Common myeloid progenitor, CD34-positive (primary cell): ENCODE results near the gene TBC1D1.

Experiments used
- CTCF ChIA-PET: fragments of 350-600 bp; sonication (Branson Sonifier 250); formaldehyde crosslinking; loops from one replicate; lab custom pipeline; 2021; ENCODE audit warnings: antibody characterized with exemption; lab: Charles Lee
- POLR2A ChIA-PET: fragments of 350-600 bp; sonication (Branson Sonifier 250); formaldehyde crosslinking; loops from one replicate; lab custom pipeline; 2021; ENCODE audit warnings: antibody characterized with exemption; lab: Charles Lee
- DNase-seq, 3 donors: peaks; one replicate each; pipeline versions ENCODE4 v3.0.0 to v3.0.0-alpha.2; 2013
- H3K27ac ChIP-seq, 2 experiments: 1 replicate in 1 of 2; 2 replicates in 1 of 2; pipeline ENCODE4 v1.7.0; 2013; ENCODE audit warnings: inconsistent platforms in 2 of 2, low read length in 2 of 2, mild to moderate bottlenecking in 2 of 2, low read depth in 1 of 2, moderate library complexity in 1 of 2; ENCODE audit not compliant: severe bottlenecking in 2 of 2, insufficient read depth in 1 of 2, poor library complexity in 1 of 2
- H3K27me3 ChIP-seq, 5 experiments: replicated peaks in 2 of 5; 1 replicate in 3 of 5; 2 replicates in 2 of 5; pipeline versions ENCODE4 v1.6.1 to v1.7.0; 2013; ENCODE audit warnings: low read length in 4 of 5, mild to moderate bottlenecking in 2 of 5, moderate library complexity in 2 of 5, inconsistent platforms in 1 of 5; ENCODE audit not compliant: insufficient read depth in 5 of 5, control insufficient read depth in 4 of 5
- H3K36me3 ChIP-seq, 4 experiments: 1 replicate in 2 of 4; 2 replicates in 2 of 4; pipeline versions ENCODE4 v1.6.1 to v1.7.0; 2013; ENCODE audit warnings: low read length in 3 of 4, control low read depth in 1 of 4, mild to moderate bottlenecking in 1 of 4; ENCODE audit not compliant: control insufficient read depth in 4 of 4, insufficient read depth in 4 of 4
- H3K4me1 ChIP-seq, 4 experiments: 1 replicate in 3 of 4; 2 replicates in 1 of 4; pipeline versions ENCODE4 v1.6.1 to v1.7.1; 2013; ENCODE audit warnings: low read length in 3 of 4, mild to moderate bottlenecking in 3 of 4, control low read depth in 1 of 4, inconsistent platforms in 1 of 4, moderate library complexity in 1 of 4; ENCODE audit not compliant: control insufficient read depth in 4 of 4, insufficient read depth in 4 of 4; ENCODE audit errors: control extremely low read depth in 1 of 4
- H3K4me3 ChIP-seq, 7 experiments: 1 replicate in 4 of 7; 2 replicates in 3 of 7; pipeline versions ENCODE4 v1.5.1 to v1.7.0; 2013; ENCODE audit warnings: mild to moderate bottlenecking in 7 of 7, low read length in 6 of 7, moderate library complexity in 6 of 7, inconsistent platforms in 2 of 7, low read depth in 2 of 7, control low read depth in 1 of 7; ENCODE audit not compliant: insufficient read depth in 4 of 7, control insufficient read depth in 1 of 7; ENCODE audit errors: extremely low read depth in 1 of 7
- H3K9me3 ChIP-seq, 5 experiments: 1 replicate in 4 of 5; 2 replicates in 1 of 5; pipeline versions ENCODE4 v1.6.1 to v1.7.1; 2013; ENCODE audit warnings: low read length in 4 of 5, mild to moderate bottlenecking in 2 of 5, inconsistent platforms in 1 of 5, low read depth in 1 of 5, moderate library complexity in 1 of 5; ENCODE audit not compliant: control insufficient read depth in 4 of 5, insufficient read depth in 2 of 5; ENCODE audit errors: control extremely low read depth in 1 of 5
- WGBS: methylation state at CpG from one replicate; pipeline ENCODE4 v1.1.5; 2013; ENCODE audit not compliant: insufficient coverage; 5-methylcytosine and 5-hydroxymethylcytosine counted together

The TBC1D1 gene

GRCh38 chr4:38153387-38153760 lies 262.5 kb downstream of the TBC1D1 start:
- Histone ChIP-seq H3K27me3 (no peaks in the 10 kb centered on the region), H3K9me3 (peaks cover 0 to 1% (median 0%) of the 10 kb centered on the region in 5 experiments), H3K27ac (no peak overlapping the region), H3K4me3 (no peak overlapping the region), H3K36me3 (no peaks in the 10 kb centered on the region), H3K4me1 (peaks cover 5 to 23% (median 18%) of the 10 kb centered on the region in 4 experiments)
- WGBS = 93% methylated on average over 2 of the region's 2 CpGs
- ChIA-PET CTCF (interaction anchor here (1.2 to 5.9 kb wide), 7 partner anchors 10 to 84 kb away, joined by 3 to 27 read pairs (median 3); no protein-coding TSS in a partner anchor), POLR2A (interaction anchor here (1.5 kb wide), 1 partner anchor 9 kb away, joined by 3 read pairs; no protein-coding TSS in a partner anchor)
- DNase-seq = peak in 2 of 3 donors; percentile 52 to 71

GRCh38 chr4:38154252-38154651 lies 263.4 kb downstream of the TBC1D1 start:
- H3K9me3 ChIP-seq = peaks cover 0 to 1% (median 0%) of the 10 kb centered on the region in 5 experiments
- peaks cover 5 to 23% (median 18%) of the 10 kb centered on the region in 4 experiments for H3K4me1 ChIP-seq
- 0% methylated on average over 2 of the region's 5 CpGs for WGBS
- ChIA-PET POLR2A (no interaction called here), CTCF (interaction anchor here (1.2 to 5.9 kb wide), 5 partner anchors 11 to 85 kb away, joined by 3 to 27 read pairs (median 5); no protein-coding TSS in a partner anchor)
- no peak for DNase-seq
- peak overlapping the region in 2 of 7 experiments; percentile 20 to 50 for H3K4me3 ChIP-seq
- no peaks in the 10 kb centered on the region for H3K27me3 ChIP-seq
- H3K36me3 ChIP-seq = no peaks in the 10 kb centered on the region
- H3K27ac ChIP-seq = no peak overlapping the region

GRCh38 chr4:38154681-38155588 lies 264.1 kb downstream of the TBC1D1 start:
- WGBS = 54% methylated on average over 6 of the region's 17 CpGs
- ChIA-PET POLR2A (no interaction called here), CTCF (interaction anchor here (0.7 to 5.9 kb wide), 7 partner anchors 12 to 86 kb away, joined by 3 to 27 read pairs (median 5); no protein-coding TSS in a partner anchor)
- Histone ChIP-seq H3K9me3 (peaks cover 0 to 1% (median 0%) of the 10 kb centered on the region in 5 experiments), H3K27me3 (no peaks in the 10 kb centered on the region), H3K4me3 (peak overlapping the region in 2 of 7 experiments; percentile 11 to 20), H3K27ac (no peak overlapping the region), H3K36me3 (no peaks in the 10 kb centered on the region), H3K4me1 (peaks cover 5 to 23% (median 18%) of the 10 kb centered on the region in 4 experiments)
- DNase-seq = peak; percentile 57 to 94 (median 91)

DNA sequence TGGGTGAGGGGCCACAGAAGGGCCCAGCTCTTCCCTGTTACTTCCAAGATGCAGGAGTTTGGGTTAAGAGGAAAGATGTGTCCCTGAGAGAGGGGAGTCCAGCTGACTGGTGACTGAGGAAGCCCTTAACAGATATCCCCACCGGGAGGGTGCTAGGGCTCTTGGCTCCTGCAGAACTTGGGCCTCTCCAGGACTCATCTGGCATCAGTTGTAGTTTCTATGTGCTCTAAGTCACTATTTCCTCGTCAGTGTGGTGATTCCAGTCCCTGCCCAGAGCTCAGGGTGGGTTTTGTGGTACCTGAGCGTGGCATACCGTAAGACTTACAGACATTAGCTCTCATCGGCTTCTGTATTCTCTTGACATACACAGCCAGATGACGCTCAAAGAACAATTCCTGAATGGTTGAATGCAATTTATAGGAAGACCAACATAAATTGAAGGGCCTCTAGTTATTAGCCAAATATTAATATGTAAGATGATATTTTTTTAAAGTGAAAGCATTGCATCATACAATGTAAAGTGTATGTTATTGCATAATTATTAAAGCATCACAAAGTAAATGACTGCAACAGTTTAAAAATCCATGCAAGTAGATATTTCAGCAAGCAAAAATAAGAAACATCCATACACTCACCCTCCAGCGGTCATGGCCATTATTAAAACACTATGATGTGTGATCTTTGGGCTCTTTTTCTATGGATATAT lies 264.9 kb downstream of the TBC1D1 start:
- peak in 1 of 3 donors; percentile 22 for DNase-seq
- CTCF ChIA-PET = interaction anchor here (0.7 to 5.9 kb wide), 4 partner anchors 20 to 87 kb away, joined by 4 to 27 read pairs (median 7); no protein-coding TSS in a partner anchor
- H3K4me3 ChIP-seq = no peak overlapping the region
- H3K27me3 ChIP-seq = no peaks in the 10 kb centered on the region
- WGBS = 98% methylated on average over 5 of the region's 7 CpGs
- H3K27ac ChIP-seq = no peak overlapping the region
- H3K36me3 ChIP-seq = no peaks in the 10 kb centered on the region
- POLR2A ChIA-PET = no interaction called here
- H3K9me3 ChIP-seq = peaks cover 0 to 1% (median 0%) of the 10 kb centered on the region in 5 experiments
- H3K4me1 ChIP-seq = peaks cover 5 to 25% (median 20%) of the 10 kb centered on the region in 4 experiments

DNA sequence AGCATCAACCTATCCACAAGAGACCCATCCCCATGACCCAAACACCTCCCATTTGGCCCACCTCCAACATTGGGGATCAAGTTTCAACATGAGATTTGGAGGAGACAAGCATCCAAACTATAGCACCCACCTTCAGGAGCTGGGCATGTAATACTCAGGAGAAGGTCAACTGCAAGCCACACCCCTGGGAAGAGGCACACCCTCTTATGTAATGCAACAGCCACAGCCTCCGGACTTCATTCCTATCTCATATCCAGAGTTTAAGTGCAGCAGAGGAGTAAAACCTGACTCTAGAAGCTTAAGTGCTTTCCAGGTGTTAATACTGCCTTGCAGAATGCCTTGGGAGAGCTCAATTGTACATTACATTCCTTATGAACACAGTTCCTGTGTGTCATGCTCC lies 266.7 kb downstream of the TBC1D1 start:
- Histone ChIP-seq H3K4me3 (no peak overlapping the region), H3K4me1 (peaks cover 8 to 28% (median 20%) of the 10 kb centered on the region in 4 experiments)
- CTCF ChIA-PET = interaction anchor here (5.9 kb wide), 1 partner anchor 18 kb away, joined by 27 read pairs; no protein-coding TSS in a partner anchor

DNA sequence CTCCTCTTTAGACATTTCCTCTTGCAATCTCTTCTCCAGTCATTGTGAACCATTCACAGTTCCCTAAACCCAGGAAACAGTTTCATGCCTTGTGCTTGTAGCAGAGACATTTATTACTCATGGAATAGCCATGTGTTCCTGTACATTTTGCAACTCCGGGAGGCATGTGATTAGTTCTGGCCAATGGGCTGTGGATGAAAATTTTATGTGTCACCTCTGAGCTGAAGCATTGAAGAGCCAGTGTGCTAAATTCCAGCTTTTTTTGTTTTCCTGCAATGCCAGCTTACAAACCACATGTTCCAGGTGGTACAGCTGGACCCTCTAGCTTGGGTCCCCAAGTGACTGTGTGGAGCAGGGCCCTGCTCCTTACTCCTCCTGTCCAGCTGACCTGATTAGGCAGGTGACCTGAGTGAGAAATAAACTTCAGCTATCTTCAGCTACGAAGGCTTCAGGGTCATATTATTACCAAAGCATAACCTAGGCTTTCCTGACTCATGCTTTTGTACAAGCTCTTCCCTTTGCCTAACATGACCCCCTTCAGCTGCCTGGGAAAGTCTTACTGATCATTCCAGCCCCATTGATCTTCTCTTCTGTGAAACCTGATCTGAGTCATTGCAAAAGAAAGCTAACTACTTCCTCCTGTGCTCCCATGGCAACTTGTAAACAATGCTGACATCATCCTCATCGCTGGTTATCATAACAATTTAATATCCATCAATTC lies 269.8 kb downstream of the TBC1D1 start:
- ChIA-PET POLR2A (no interaction called here), CTCF (interaction anchor here (0.7 to 1.6 kb wide), 10 partner anchors 11 to 571 kb away, joined by 3 to 6 read pairs (median 4); no protein-coding TSS in a partner anchor)
- H3K9me3 ChIP-seq = peaks cover 0 to 6% (median 2%) of the 10 kb centered on the region in 5 experiments
- peak; percentile 85 to 92 (median 87) for DNase-seq
- no peaks in the 10 kb centered on the region for H3K36me3 ChIP-seq
- peak overlapping the region in 1 of 2 experiments; percentile 59 for H3K27ac ChIP-seq
- no peak overlapping the region for H3K4me3 ChIP-seq
- 80% methylated on average over 3 of the region's 3 CpGs for WGBS
- peaks cover 0 to 7% (median 3%) of the 10 kb centered on the region in 4 experiments for H3K4me1 ChIP-seq
- no peaks in the 10 kb centered on the region for H3K27me3 ChIP-seq

More for the DNA sequence above, 266.7 kb downstream of the TBC1D1 start:
- H3K36me3 ChIP-seq = no peaks in the 10 kb centered on the region
- POLR2A ChIA-PET = no interaction called here
- H3K27ac ChIP-seq = no peak overlapping the region
- no peak for DNase-seq
- no peaks in the 10 kb centered on the region for H3K27me3 ChIP-seq
- WGBS = 100% methylated on average over 1 of the region's 1 CpG
- no peaks in the 10 kb centered on the region for H3K9me3 ChIP-seq
